ENCODE results near the gene SUCLG1. TPM values are rescaled to one million over a fixed set of nuclear protein-coding genes. Genes with fewer than 3 reads are reported as not detected.

SUCLG1 gene
- total RNA-seq, 1 experiment from 2014 or later: 59.5 TPM

DNA sequence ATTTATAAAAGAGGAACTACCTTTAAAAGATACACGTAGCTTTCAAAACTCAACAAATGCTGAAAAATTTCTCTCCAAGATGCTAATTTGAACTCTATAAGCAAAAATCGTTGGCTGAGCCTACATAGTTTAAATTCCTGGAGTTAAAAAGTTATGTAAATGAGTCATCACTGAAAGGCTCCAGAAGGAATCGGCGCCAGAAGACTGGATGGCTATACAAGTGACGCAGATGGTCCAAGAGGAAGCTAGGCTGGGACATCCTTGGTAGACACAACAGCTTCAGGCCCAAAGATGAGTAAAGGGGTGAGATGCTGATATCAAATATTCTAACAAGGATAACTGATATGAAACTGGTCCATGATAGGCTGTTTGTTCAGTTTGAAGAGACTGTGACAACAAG, 34.4 kb upstream of the SUCLG1 start:
- Histone ChIP-seq H3K4me3 (no peak overlapping the region), H3F3A (ENCODE audit: insufficient read depth, low read depth) (no peaks in the 10 kb centered on the region), H3K27ac (no peak overlapping the region), H3K4me2 (no peak overlapping the region), H3K27me3 (ENCODE audit: insufficient read depth, low read depth) (no peaks in the 10 kb centered on the region), H2AFZ (0 out of 2 replicates have a peak overlapping the region, but pooled peaks have one; percentile 4), H3K9me2 (ENCODE audit: insufficient read depth) (no peaks in the 10 kb centered on the region), H4K20me1 (ENCODE audit: insufficient read depth) (no peaks in the 10 kb centered on the region), H3K9me3 (ENCODE audit: insufficient read depth, low read depth) (no peaks in the 10 kb centered on the region), H3K79me2 (ENCODE audit: low read depth) (no peaks in the 10 kb centered on the region), H3K36me3 (ENCODE audit: low read depth) (no peaks in the 10 kb centered on the region), H3K4me1 (replicated peaks; ENCODE audit: insufficient read depth) (no peaks in the 10 kb centered on the region)
- TF ChIP-seq CTCF (conservative IDR thresholded peaks at IDR 0.05): no peak
- no peak for TF ChIP-seq EZH2 (IDR thresholded peaks at IDR 0.05; ENCODE audit: low read depth)
- no TSS peak for BruUV-seq (replicated peaks)
- no peak for DNase-seq
- ChIA-PET POLR2A (ENCODE audit: unreplicated experiment) (no interaction called here), CTCF (no interaction called here)
- intact Hi-C loops (cut with micrococcal nuclease; ENCODE audit: unreplicated experiment): loop anchor here (10.0 kb wide), 1 partner anchor 141 kb away; no protein-coding TSS in a partner anchor

- no peak overlapping the region for H3K4me2 ChIP-seq
- no peak overlapping the region for H3K4me3 ChIP-seq
- H3K79me2 ChIP-seq (ENCODE audit: low read depth): no peaks in the 10 kb centered on the region
- H3K4me1 ChIP-seq (replicated peaks; ENCODE audit: insufficient read depth): no peaks in the 10 kb centered on the region
- no peak overlapping the region for H3K27ac ChIP-seq
- no peak overlapping the region for H2AFZ ChIP-seq
- H3K27me3 ChIP-seq (ENCODE audit: insufficient read depth, low read depth): no peaks in the 10 kb centered on the region
- H3K9me3 ChIP-seq (ENCODE audit: insufficient read depth, low read depth): no peaks in the 10 kb centered on the region
- intact Hi-C loops (cut with micrococcal nuclease; ENCODE audit: unreplicated experiment): loop anchor here (10.0 kb wide), 1 partner anchor 142 kb away; no protein-coding TSS in a partner anchor
- no peaks in the 10 kb centered on the region for H4K20me1 ChIP-seq (ENCODE audit: insufficient read depth)
- H3K9me2 ChIP-seq (ENCODE audit: insufficient read depth): no peaks in the 10 kb centered on the region
- BruUV-seq (replicated peaks): no TSS peak
- POLR2A ChIA-PET (ENCODE audit: unreplicated experiment): no interaction called here
- no peaks in the 10 kb centered on the region for H3K36me3 ChIP-seq (ENCODE audit: low read depth)
- CTCF ChIA-PET: no interaction called here
- no peaks in the 10 kb centered on the region for H3F3A ChIP-seq (ENCODE audit: insufficient read depth, low read depth)
- no peak for DNase-seq
- TF ChIP-seq CTCF (conservative IDR thresholded peaks at IDR 0.05) (0 out of 2 replicates have a peak, but pooled peaks have one; percentile 24), EZH2 (IDR thresholded peaks at IDR 0.05; ENCODE audit: low read depth) (no peak)
Observed at GRCh38 chr2:84492571-84492970, 33.5 kb upstream of the SUCLG1 start.

GRCh38 chr2:84491741-84492140, 32.7 kb upstream of the SUCLG1 start:
- ChIA-PET CTCF (no interaction called here), POLR2A (ENCODE audit: unreplicated experiment) (no interaction called here)
- H2AFZ ChIP-seq: no peak overlapping the region
- no peaks in the 10 kb centered on the region for H3K4me1 ChIP-seq (replicated peaks; ENCODE audit: insufficient read depth)
- H4K20me1 ChIP-seq (ENCODE audit: insufficient read depth): no peaks in the 10 kb centered on the region
- no peak overlapping the region for H3K27ac ChIP-seq
- no peaks in the 10 kb centered on the region for H3F3A ChIP-seq (ENCODE audit: insufficient read depth, low read depth)
- no peaks in the 10 kb centered on the region for H3K36me3 ChIP-seq (ENCODE audit: low read depth)
- no peak overlapping the region for H3K4me3 ChIP-seq
- BruUV-seq (replicated peaks): no TSS peak
- no peak overlapping the region for H3K4me2 ChIP-seq
- intact Hi-C loops (cut with micrococcal nuclease; ENCODE audit: unreplicated experiment): loop anchor here (10.0 kb wide), 1 partner anchor 143 kb away; no protein-coding TSS in a partner anchor
- TF ChIP-seq CTCF (conservative IDR thresholded peaks at IDR 0.05) (no peak), EZH2 (IDR thresholded peaks at IDR 0.05; ENCODE audit: low read depth) (no peak)
- H3K9me2 ChIP-seq (ENCODE audit: insufficient read depth): no peaks in the 10 kb centered on the region
- no peak for DNase-seq
- H3K9me3 ChIP-seq (ENCODE audit: insufficient read depth, low read depth): no peaks in the 10 kb centered on the region
- no peaks in the 10 kb centered on the region for H3K27me3 ChIP-seq (ENCODE audit: insufficient read depth, low read depth)
- H3K79me2 ChIP-seq (ENCODE audit: low read depth): no peaks in the 10 kb centered on the region
